ENCODE measurements around the gene ZDHHC11B.

The ZDHHC11B gene

DNA sequence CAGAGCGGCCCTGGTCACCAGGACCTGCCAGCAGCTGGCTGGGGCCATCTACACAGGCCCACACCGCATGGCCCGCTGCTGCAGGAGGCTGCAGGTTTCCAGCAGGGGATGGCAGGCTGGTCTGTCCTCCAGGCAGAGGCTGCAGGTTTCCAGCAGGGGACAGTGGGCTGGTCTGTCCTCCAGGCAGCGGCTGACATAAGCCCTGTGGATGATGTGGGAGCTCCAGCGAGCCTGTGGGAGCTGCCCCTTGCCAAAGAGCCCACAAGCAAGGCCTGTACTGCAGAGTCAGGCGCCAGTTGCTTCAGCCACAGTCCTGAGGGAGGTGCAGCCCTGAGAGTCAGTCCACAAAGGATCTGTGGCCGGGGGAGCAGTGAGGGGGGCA is 109.9 kb downstream of the ZDHHC11B start:
- DNase-seq (ENCODE audit: low read depth in 1 of 2, low spot score in 1 of 2) = no peak

DNA sequence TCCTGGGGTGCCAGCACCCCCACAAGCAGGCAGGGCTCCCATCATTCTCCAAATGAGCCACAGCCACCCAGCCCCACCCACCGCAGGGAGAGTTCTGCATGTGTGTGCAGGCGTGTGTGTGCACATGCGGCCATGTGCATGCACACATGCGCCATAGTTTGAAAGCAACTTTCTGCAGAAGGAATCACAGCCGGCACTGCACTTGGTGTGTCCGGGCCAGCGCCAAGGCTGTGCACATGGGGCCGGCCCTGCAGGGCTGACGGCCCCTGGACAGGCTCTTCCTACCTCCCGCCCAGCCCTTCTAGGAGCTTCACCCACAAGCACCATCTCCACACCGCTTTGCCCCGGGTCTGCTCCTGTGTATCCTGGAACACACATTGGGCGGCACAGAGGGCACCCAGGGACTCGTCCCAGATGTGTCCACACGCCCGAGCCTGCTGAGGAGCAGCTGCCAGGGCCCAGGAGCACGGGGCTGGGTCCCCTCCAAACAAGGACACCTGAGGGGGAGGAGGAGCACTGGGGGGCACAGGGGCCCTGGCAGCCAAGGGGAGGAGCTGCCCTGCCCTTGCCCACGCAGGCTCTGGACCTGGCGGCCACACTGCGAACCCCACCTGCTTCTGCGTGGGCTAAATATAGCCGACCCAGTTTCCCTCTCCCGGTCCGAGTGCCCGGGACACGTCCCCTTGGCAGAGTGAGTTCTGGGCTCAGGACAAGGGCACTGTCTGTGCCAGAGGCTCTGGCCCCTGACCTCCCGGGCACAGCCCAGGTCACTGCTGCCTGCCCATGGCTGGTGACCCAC is 110.5 kb downstream of the ZDHHC11B start:
- no peak for DNase-seq (ENCODE audit: low read depth in 1 of 2, low spot score in 1 of 2)

DNA sequence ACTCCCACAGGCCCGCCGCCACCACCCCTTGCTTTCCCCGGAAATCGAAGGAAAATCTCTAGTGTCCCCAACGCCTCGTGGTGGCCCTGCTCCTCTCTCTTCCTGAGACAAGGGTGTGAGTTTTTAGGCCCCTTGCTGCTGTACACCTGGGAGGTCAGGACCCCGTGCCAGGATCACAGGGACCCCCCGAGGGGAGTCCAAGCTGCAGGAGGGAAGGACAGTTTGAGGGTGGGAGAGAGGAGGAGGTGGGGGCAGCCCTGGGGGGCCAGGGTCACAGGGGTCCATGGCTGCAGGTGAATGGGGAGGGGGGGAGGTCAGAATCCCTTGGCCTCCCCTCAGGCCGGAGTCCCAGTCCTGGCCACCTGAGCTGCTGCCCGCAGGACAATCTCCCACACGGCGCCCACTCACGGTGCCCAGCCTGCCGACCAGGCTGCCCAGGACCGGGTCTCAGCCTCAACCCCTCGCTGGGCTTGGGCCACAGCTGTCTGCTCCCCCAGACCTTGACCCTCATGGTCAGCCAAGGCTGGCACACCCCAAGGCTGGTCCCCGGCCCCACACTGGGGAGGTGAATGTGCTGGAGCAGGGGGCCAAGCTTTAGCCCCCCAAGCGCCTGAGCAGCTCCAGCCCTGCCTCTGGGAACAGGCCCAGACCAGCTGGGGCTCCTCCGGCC is 111.2 kb downstream of the ZDHHC11B start:
- DNase-seq (ENCODE audit: low read depth in 1 of 2, low spot score in 1 of 2) = no peak

DNA sequence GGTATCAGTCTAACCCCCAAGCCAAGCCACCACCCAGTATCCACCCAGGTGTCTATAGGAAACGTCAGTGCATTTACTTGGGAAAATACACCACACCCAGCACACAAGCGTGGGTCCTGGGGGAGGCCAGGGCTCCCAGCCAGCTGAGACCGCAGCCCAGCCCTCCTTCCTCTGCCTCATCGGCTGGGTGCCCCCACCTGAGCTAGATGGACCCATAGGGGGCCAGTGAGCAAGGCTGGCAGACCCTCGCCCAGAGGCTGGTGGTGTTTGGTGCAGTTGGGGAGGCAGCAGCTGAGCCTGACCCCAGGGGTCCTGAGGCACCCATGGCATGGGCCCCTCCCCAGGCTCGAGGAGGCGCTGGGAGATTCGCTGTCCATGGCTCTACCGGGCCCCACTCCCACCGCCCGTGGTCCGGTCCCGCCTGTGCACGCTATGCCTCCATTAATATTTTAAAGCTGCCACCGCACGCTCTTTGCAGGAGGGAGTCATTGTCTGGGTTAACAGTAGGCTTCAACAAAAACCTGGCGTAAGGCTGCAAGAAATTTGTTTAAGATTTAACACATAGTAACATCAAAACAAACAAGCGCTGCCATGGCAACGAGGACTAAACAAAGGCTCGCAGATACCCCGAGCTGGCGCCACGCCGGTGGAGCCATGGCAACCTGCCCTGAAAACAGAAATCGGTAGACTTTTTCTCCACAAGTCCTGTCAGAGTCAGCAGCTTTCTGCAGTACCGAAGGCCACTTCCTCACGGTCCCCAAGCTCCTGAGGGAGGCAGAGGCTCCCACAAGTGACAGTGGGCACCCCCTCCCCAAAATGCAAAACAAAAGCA is 112.0 kb downstream of the ZDHHC11B start:
- DNase-seq (ENCODE audit: low read depth in 1 of 2, low spot score in 1 of 2) = peak in 1 of 2 donors; percentile 55

DNA sequence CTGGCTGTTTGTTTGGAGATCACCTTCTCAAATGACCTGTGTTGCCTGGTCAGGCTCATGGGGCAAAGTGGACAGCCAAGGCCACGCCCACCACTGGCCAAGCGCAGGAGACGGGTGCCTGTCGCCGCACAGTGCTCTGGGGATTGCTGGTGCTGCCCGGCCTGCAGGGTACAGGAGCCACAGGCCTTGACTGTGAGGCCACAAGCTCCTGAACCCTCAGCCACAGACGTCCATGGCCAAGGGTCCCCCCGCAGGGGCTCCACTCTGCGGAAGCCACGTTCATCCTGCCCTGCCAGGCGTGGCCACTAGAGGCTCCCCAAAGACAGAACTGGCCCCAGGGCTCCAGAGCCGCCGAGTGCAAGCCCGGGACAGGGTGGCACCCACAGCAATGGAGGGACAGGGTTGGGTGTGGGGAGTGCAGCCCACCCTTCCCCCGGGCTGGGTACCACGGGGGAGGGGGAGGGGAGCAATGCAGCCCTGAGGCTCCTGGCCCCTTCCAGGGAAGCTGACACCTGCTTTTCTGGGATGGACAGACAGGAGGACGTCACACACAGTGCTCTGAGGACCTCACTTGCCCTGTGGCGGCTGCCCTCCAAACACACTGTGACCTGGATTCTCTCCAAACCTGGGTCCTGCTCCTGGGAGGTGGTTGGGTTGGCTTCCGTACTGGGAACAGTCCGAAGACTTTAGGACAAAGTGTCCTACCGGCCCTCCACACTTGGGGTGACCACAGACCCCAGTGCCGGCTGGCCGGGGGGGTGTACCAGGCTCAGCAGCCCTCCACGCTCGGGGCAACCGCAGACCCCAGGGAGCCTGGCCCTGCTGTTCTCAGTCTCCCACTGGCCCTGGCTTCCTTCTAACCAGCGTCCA is 112.8 kb downstream of the ZDHHC11B start:
- peak; percentile 38 to 57 for DNase-seq (ENCODE audit: low read depth in 1 of 2, low spot score in 1 of 2)

DNA sequence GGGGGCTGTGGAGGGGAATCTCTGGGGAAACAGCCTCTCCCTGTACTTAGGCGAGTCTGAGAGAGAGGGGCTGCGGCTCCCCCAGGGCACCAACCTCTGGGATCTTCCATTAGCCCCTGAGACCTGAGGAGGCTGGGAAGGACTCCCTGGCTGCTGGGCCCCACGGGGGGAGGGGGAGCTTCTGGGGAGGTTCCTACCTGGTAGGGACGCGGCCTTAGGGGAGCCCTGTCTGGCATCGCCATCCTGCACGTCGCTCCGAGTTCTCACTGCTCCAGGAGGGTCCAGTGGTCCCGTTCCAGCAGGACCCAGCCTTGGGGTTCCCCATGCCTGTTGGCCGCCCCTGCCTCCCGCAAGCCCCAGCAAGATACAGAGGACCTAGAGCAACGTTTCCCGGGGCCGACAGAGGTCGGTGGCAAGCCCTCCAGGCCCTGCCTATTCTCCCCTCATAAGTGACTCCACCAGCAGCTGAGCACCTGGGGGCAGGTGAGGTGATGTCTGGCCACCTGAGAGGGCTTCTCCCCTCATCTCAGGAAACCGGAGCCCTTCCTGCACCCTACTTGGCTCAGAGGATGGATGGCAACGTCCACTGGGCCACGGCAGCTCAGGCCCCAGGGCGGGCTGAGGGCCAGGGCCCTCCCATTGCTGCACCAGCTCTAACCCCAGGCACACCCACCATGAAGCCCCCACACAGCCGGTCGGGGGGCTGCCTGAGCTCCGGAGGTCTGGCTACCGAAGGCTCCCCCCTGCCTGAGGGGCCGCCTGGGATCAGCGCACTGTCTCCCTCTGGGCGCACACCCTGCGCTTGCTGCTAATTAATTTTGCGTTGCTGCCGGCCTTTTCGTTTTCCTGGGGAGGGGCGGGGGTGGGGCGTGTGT is 113.9 kb downstream of the ZDHHC11B start:
- DNase-seq (ENCODE audit: low read depth in 1 of 2, low spot score in 1 of 2) = no peak

DNA sequence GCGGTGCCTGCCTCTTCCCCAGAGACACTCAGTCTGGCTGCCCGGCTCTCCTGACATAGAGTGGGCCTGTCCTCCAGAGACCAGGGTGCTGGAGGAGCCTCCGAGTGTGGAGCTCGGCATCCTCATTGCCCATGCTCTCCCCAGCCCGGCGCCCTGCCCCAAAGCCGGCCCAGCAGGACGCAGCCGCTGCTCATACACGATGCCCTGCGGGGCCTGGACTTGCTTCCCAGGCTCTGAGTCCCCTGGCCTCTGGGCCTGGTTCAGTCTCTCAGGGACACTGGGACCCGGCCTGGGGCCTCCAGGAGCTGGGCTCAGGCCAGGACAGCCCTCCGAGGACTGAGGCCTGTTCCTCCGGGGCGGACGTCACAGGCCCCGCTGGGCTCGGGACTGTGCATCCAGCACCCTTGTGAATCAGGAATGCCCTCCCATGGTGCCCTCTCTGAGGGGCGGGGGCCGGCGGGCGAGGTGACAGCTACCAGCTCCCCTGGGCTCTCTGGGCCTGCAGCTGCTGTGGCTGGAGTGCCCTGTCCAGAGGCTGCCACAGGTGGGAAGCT is 114.6 kb downstream of the ZDHHC11B start:
- DNase-seq (ENCODE audit: low read depth in 1 of 2, low spot score in 1 of 2) = no peak

DNA sequence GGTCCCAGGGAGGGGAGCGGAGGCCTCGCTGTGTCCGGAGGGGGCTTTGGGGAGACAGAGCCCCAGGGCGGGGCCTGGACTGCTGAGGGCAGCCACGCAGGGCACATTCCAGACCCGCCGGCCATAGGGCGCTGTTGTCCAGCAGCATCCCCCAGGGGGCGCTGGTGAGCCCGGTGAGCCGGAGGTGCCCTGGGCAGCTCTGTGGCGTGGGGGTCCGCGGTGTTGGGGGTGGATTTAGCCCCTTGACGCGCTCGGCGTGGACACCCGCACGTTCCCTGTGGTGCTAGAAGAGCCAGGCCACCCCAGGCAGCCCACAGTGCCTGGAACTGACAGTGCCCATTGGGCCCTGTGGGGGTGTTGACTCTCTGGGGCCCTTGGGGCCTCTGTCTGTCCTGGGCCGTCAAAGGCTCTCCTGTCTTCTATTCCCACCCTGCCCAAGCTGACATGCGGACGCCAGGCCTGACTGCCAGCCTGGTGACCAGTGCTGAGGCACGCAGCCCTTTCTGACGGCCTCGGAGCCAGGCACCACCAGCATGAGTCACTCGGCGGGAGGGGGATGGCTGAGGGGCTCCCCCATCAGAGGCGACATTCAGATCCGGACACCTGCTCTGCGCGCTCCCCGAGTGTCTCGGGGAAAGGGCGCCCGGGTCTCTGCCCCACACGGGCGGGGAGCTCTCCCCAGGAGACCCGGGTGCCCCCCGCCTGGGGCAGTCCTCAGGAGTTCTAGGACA is 115.3 kb downstream of the ZDHHC11B start:
- peak in 1 of 2 donors; percentile 33 for DNase-seq (ENCODE audit: low read depth in 1 of 2, low spot score in 1 of 2)

DNA sequence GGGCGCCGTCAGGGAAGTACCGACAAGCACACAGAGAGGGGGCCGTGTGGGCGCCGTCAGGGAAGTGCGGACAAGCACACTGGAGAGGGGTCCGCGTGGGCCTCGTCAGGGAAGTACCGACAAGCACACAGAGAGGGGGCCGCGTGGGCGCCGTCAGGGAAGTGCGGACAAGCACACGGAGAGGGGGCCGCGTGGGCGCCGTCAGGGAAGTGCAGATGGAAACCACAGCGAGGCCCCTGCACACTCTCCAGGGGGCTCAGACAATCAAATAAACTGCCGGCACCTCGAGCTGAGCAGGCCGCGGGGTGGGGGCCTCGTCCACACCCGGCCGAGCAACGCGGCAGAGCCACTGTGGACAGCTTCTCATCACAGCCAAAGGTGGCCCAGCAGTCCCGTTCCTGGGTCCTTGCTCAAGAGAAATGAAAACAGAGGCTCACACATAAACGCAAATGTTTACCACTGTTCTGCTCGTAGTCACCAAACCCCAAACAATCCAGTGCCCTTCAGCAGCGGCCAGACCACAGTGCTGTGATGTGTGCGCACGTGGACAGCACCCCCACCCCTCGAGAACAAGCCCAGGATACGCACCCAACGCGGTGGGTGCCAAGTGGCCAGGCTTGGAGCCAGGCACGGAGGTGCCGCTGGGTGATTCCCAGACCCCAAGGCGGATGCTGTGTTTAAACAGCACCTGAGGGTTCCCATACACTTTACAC is 116.1 kb downstream of the ZDHHC11B start:
- DNase-seq (ENCODE audit: low read depth in 1 of 2, low spot score in 1 of 2) = no peak

DNA sequence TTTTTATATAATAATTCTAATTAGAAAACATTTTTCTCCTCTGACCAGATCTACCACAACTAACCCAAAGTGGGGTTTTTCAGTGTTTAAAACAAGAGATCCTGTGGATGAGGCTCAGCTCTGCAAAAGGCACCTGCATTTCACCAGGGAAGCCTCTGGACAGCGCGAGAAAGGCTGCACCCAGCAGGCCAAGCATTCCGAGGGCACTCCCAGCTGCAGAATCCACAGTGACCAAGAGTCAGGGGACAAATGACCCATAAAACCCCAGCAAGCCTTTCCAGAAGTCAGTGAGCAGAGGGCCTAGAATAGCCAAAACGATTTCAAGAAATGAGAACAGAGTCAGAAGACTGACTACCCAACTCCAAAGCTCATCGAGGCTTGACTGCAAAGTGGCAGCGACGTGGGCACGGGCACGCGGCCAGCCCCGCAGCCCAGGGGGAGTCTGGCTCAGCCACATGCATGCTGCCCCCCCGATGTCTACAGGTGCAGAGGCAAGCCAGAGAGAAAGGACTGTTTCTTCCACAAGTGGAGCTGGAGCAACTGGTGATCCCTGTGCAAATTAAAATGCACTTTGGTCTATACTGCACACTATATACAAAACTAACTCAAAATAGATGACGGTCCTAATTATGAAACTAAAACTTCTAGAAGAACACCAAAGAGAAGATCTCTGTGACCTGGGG is 117.6 kb downstream of the ZDHHC11B start:
- DNase-seq (ENCODE audit: low read depth in 1 of 2, low spot score in 1 of 2) = no peak

DNA sequence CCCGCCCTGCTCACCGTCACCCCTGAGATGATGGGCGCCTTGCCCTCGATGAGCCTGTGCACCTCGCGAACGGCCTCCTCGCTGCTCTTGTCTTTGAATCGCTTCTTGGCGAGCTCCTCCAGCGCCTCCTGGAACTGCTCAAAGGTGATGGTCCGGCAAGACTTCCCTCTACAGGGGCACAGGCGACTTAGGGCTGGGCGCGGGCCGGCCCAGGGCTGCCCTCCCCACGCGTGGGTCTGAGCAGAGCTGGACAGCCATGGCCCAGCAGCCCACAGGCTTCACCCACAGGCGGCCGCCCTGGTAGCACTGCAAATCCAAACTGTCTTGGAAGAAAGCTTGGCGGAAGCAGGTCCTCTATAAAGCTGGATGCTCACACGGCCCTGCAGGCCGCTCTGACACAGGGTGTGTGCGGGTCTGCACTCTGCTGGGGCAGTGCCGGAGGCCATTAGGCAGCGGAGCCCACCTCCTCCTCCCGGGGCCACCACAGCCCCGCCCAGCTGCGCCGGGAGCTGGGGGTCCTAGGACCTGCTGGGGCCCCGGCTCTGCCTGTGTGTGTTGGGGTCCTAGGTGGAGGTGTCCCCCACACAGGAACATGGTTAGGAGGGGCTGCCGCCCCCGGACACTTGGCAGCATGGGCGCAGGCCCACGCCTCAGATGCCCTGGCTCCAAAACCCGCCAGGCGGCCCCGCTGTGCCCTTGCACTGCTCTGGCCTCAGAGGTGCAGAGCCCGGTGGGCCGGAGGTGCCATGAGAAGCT is 118.4 kb downstream of the ZDHHC11B start:
- no peak for DNase-seq (ENCODE audit: low read depth in 1 of 2, low spot score in 1 of 2)

DNA sequence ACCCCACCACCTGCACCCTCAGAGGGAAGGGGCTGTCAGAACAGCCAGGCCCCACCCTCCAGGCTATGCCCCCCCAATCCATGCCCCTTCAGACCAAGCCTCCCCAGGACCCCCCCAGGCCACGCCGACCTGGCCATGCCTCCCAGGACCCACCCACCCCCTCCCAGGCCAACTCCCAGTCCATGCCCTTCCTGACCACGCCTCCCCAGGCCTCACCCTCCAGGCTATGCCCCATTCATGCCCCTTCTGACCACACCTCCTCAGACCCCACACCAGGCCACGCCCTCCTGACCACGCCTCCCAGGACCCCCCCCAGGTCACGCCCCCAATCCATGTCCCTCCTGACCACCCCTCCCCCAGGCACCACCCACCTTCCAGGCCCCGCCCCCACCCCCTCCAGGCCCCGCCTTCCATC is 119.0 kb downstream of the ZDHHC11B start:
- no peak for DNase-seq (ENCODE audit: low read depth in 1 of 2, low spot score in 1 of 2)

DNA sequence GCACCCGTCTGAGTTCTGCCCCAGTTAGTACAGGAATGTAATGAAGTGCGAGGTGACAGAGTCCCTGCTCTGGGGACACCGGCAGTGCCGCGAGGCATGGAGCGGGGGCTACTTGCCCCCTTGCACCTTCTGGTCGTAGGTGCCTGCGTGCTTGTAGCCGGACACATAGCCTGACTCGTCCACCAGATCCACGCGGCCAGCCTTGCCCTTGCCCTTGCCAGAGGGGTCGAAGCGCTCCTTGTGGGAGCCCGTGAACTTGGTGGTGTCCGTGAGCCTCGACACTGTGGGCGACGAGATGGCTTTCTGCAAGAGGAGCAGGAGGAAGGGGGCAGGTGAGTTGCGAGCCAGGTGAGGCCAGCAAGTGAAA is 119.6 kb downstream of the ZDHHC11B start:
- no peak for DNase-seq (ENCODE audit: low read depth in 1 of 2, low spot score in 1 of 2)

DNA sequence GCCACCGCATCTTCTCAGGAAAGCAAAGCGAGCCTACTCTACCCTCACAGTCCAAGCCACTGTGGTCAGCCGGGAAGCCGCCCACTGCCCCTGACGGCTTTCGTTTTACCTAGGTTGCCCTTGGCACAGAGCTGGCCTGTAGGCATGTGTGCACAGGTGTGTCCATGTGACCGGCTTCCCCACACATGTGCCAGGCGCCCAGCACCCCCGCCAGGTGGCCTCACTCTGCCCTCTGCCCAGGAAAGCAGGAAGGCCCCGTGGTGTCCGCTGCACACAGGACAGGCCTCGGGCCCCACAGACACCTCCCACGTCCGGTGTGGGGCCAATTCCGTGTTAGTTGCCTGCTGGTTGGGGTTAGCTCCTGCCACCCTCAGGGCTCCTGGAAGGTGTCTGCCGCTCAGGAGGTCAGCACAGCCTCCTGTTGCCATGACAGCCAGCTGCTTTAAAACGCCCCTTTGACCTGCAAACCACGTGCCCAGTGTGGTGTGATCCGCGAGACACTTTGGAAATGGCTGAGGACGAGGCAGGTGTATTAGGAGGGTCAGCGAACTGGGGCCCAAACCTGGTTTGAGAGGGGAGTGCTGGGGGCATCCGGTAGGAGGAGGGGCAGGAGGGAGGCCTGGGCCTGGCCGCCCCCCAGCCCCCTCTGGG is 120.1 kb downstream of the ZDHHC11B start:
- DNase-seq (ENCODE audit: low read depth in 1 of 2, low spot score in 1 of 2) = no peak

DNA sequence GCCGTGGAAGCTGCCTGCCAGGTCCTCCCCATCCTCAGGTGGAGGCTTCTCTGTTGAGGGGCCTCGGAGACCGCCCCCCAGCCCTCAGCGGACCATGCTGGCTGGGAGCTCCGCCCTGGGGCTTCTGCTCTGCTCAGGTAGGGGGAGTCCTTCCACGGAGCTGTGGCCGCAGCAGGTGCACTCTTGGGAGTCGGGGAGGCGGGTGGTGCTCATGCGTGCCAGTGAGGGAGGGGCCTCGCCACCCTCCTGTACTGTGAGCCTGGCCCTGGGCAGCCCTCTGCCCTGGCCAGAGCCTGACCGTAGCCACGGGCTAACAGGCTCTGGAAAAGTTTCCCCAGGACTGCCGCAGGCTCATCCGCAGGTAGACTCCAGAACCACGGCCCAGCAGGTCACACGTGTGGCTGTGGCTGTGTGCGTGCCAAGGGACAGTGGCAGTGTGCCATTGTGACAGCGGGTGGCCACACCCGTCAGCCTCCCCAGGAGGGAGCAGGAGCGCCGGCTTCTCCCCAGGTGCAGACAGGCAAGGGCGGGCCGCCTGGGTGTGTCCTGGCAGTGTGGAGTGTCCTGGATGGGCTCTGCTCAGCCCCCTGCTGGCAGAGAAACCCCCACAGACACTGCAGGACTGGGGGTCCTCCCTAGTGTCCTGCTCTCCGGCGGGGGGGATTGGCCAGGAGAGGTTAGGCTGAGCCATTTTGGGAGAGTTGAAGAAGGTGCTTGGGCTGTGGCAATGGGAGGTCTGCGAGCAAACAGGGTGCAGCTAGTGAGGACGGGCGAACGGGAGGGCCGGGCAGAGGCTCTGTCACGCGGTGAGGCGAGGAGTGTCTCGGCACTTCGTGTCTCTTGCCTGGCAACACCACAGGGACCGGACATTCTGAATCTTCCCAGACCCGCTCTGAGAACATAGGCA is 120.8 kb downstream of the ZDHHC11B start:
- DNase-seq (ENCODE audit: low read depth in 1 of 2, low spot score in 1 of 2) = no peak

Measured in stimulated activated CD4-positive, alpha-beta T cell treated with anti-CD3 and anti-CD28 coated beads, Interleukin-15, amount 100 ng/mL, for 1 hour (primary cell).